H9 (cell line): ENCODE data around the gene PREPL. TPM values are rescaled to one million over a fixed set of nuclear protein-coding genes. Genes with fewer than 3 reads are reported as not detected.
A peak's percentile ranks its signal among the peaks of the same experiment; 100 is the strongest.

Experiments
- DNase-seq: peaks from one replicate; pipeline ENCODE4 v3.0.0-alpha.2; 2017
- H2AFZ ChIP-seq: one replicate; pipeline ENCODE4 v1.6.1; 2013; ENCODE audit warnings: mild to moderate bottlenecking, low read length, control low read depth, moderate library complexity
- H2AK5ac ChIP-seq: 2 replicates; pipeline ENCODE4 v1.6.1; 2013; ENCODE audit warnings: low read length, control low read depth, mixed read lengths; ENCODE audit not compliant: insufficient read length
- H2BK120ac ChIP-seq: one replicate; pipeline ENCODE4 v1.6.1; 2013; ENCODE audit warnings: low read depth, mild to moderate bottlenecking, low read length, control low read depth, inconsistent platforms; ENCODE audit not compliant: poor library complexity, severe bottlenecking
- H2BK12ac ChIP-seq: 2 replicates; pipeline ENCODE4 v1.6.1; 2013; ENCODE audit warnings: low read length, control low read depth, mixed read lengths, low read depth; ENCODE audit not compliant: insufficient read length
- H2BK15ac ChIP-seq: 2 replicates; pipeline ENCODE4 v1.6.1; 2013; ENCODE audit warnings: low read depth, low read length, control low read depth
- H2BK20ac ChIP-seq: one replicate; pipeline ENCODE4 v1.6.1; 2013; ENCODE audit warnings: low read depth, mild to moderate bottlenecking, low read length, control low read depth, inconsistent platforms; ENCODE audit not compliant: poor library complexity, severe bottlenecking
- H2BK5ac ChIP-seq: 2 replicates; pipeline ENCODE4 v1.6.1; 2013; ENCODE audit warnings: low read length, control low read depth, mixed read lengths; ENCODE audit not compliant: insufficient read length
- H3K14ac ChIP-seq: 2 replicates; pipeline ENCODE4 v1.6.1; 2013; ENCODE audit warnings: low read length, control low read depth; ENCODE audit not compliant: insufficient read depth
- H3K18ac ChIP-seq: 2 replicates; pipeline ENCODE4 v1.6.1; 2013; ENCODE audit warnings: low read depth, mild to moderate bottlenecking, mixed read lengths, low read length, control low read depth; ENCODE audit not compliant: insufficient read length
- H3K23ac ChIP-seq: 2 replicates; pipeline ENCODE4 v1.6.1; 2013; ENCODE audit warnings: low read length, control low read depth, mixed read lengths, low read depth; ENCODE audit not compliant: insufficient read length
- H3K23me2 ChIP-seq: 2 replicates; pipeline ENCODE4 v1.6.1; 2013; ENCODE audit warnings: low read depth, mild to moderate bottlenecking, mixed read lengths, low read length, control low read depth; ENCODE audit not compliant: insufficient read length, poor library complexity, severe bottlenecking
- H3K27ac ChIP-seq: 2 replicates; pipeline ENCODE4 v1.5.1; 2013; ENCODE audit warnings: low read length, control low read depth, mixed read lengths, low read depth; ENCODE audit not compliant: insufficient read length
- H3K27me3 ChIP-seq: 2 replicates; pipeline ENCODE4 v1.6.1; 2013; ENCODE audit warnings: low read length, control low read depth, inconsistent platforms; ENCODE audit not compliant: insufficient read depth
- H3K4ac ChIP-seq: 2 replicates; pipeline ENCODE4 v1.6.1; 2013; ENCODE audit warnings: low read depth, mild to moderate bottlenecking, control low read depth, inconsistent platforms, low read length, moderate library complexity
- H3K4me1 ChIP-seq: 2 replicates; pipeline ENCODE4 v1.6.1; 2013; ENCODE audit warnings: low read length, control low read depth, inconsistent platforms; ENCODE audit not compliant: insufficient read depth
- H3K4me2 ChIP-seq: 2 replicates; pipeline ENCODE4 v1.6.1; 2013; ENCODE audit warnings: low read length, control low read depth, mixed read lengths; ENCODE audit not compliant: insufficient read length, insufficient read depth
- H3K56ac ChIP-seq: 2 replicates; pipeline ENCODE4 v1.6.1; 2013; ENCODE audit warnings: low read depth, mild to moderate bottlenecking, mixed read lengths, low read length, control low read depth; ENCODE audit not compliant: insufficient read length
- H3K79me1 ChIP-seq: 2 replicates; pipeline ENCODE4 v1.6.1; 2013; ENCODE audit warnings: low read depth, mild to moderate bottlenecking, moderate library complexity, low read length, control low read depth, inconsistent platforms; ENCODE audit not compliant: insufficient read depth, poor library complexity, severe bottlenecking
- H3K79me2 ChIP-seq: 2 replicates; pipeline ENCODE4 v1.6.1; 2013; ENCODE audit warnings: low read length, control low read depth, inconsistent platforms; ENCODE audit not compliant: insufficient read depth
- H3K9ac ChIP-seq: 2 replicates; pipeline ENCODE4 v1.6.1; 2013; ENCODE audit warnings: low read length, control low read depth, mixed read lengths; ENCODE audit not compliant: insufficient read length; ENCODE audit errors: extremely low read depth
- H3K9me3 ChIP-seq: one replicate; pipeline ENCODE4 v1.6.1; 2013; ENCODE audit warnings: low read depth, low read length, inconsistent platforms; ENCODE audit not compliant: control insufficient read depth
- H3T11ph ChIP-seq: one replicate; pipeline ENCODE4 v1.6.1; 2013; ENCODE audit warnings: mild to moderate bottlenecking, low read length, control low read depth, inconsistent platforms
- H4K20me1 ChIP-seq: one replicate; pipeline ENCODE4 v1.6.1; 2013; ENCODE audit not compliant: control insufficient read depth, insufficient read length, insufficient read depth
- H4K5ac ChIP-seq: 2 replicates; pipeline ENCODE4 v1.6.1; 2013; ENCODE audit warnings: low read depth, mild to moderate bottlenecking, mixed read lengths, low read length, control low read depth; ENCODE audit not compliant: insufficient read length
- H4K8ac ChIP-seq: replicated peaks from 2 replicates; pipeline ENCODE4 v1.6.1; 2013; ENCODE audit warnings: low read length, control low read depth, mixed read lengths, low read depth; ENCODE audit not compliant: insufficient read length
- H4K91ac ChIP-seq: 2 replicates; pipeline ENCODE4 v1.6.1; 2013; ENCODE audit warnings: low read depth, mild to moderate bottlenecking, moderate library complexity, mixed read lengths, low read length, control low read depth; ENCODE audit not compliant: insufficient read length
- H3K27ac Mint-ChIP-seq, 3 experiments: 2 replicates in 2 of 3; 3 replicates in 1 of 3; pipeline ENCODE4 v1.8.0; 2020 to 2021; ENCODE audit warnings: mixed read lengths in 3 of 3, mild to moderate bottlenecking in 1 of 3, moderate library complexity in 1 of 3
- H3K27me3 Mint-ChIP-seq: 2 replicates; pipeline ENCODE4 v1.8.0; 2021; ENCODE audit warnings: low read depth, mild to moderate bottlenecking, moderate library complexity, mixed read lengths
- H3K36me3 Mint-ChIP-seq, 3 experiments: 2 replicates in 2 of 3; 3 replicates in 1 of 3; pipeline ENCODE4 v1.8.0; 2020 to 2021; ENCODE audit warnings: low read depth in 3 of 3, mixed read lengths in 3 of 3; ENCODE audit not compliant: insufficient read depth in 1 of 3
- H3K4me1 Mint-ChIP-seq, 2 experiments: 2 replicates each; pipeline ENCODE4 v1.8.0; 2020; ENCODE audit warnings: mixed read lengths in 2 of 2
- H3K4me3 Mint-ChIP-seq, 2 experiments: 2 replicates in 1 of 2; 3 replicates in 1 of 2; pipeline ENCODE4 v1.8.0; 2020 to 2021; ENCODE audit warnings: mild to moderate bottlenecking in 2 of 2, mixed read lengths in 2 of 2, moderate library complexity in 1 of 2
- H3K9me3 Mint-ChIP-seq, 2 experiments: 2 replicates in 1 of 2; 3 replicates in 1 of 2; pipeline ENCODE4 v1.8.0; 2020; ENCODE audit warnings: mild to moderate bottlenecking in 2 of 2, mixed read lengths in 2 of 2, moderate library complexity in 1 of 2
- CTCF ChIP-seq: fragments of 200-600 bp; sonication (generic); conservative IDR thresholded peaks from 3 replicates; pipeline ENCODE4 v1.8.0; 2021; ENCODE audit warnings: antibody characterized with exemption, mild to moderate bottlenecking
- WGBS: extraction: QIAGEN DNeasy Blood & Tissue Kit; methylation state at CpG from one replicate; pipeline ENCODE4 v1.1.7; 2013; ENCODE audit warnings: missing lambda C conversion rate, low lambda C conversion rate, mixed read lengths; ENCODE audit not compliant: insufficient read length; ENCODE audit errors: extremely low coverage; 5-methylcytosine and 5-hydroxymethylcytosine counted together
- total RNA-seq: library from RNA; stranded (reverse); gene quantifications from 2 replicates; pipeline ENCODE4 v1.2.1, GENCODE V29; 2021

Gene PREPL
- total RNA-seq, 1 experiment from 2014 or later, result 30.1 TPM

- no peaks in the 10 kb centered on the region for H3K9me3 Mint-ChIP-seq
- H3K4me3 Mint-ChIP-seq, result no peak overlapping the region
- H2BK5ac ChIP-seq, result no peak overlapping the region
- no peaks in the 10 kb centered on the region for H3K79me2 ChIP-seq
- H3K4me1 ChIP-seq, result no peaks in the 10 kb centered on the region; the same call in none of the 2 replicates
- H3K27ac Mint-ChIP-seq, result no peak overlapping the region
- DNase-seq, result no peak
- no peak overlapping the region for H4K8ac ChIP-seq
- H3K27me3 ChIP-seq, result no peaks in the 10 kb centered on the region
- H2BK12ac ChIP-seq, result no peak overlapping the region
- TF ChIP-seq CTCF, result no peak
- no peak overlapping the region for H3K23ac ChIP-seq
- no peaks in the 10 kb centered on the region for H3K79me1 ChIP-seq
- H3K27ac ChIP-seq, result no peak overlapping the region
- H4K5ac ChIP-seq, result no peak overlapping the region
- no peak overlapping the region for H3K4ac ChIP-seq
- no peak overlapping the region for H3K56ac ChIP-seq
- peaks cover 6 to 10% of the 10 kb centered on the region in 2 experiments for H3K4me1 Mint-ChIP-seq
- H3K27me3 Mint-ChIP-seq, result 0 out of 2 replicates have a peak, but pooled peaks cover 1% of the 10 kb centered on the region
- no peak overlapping the region for H2AK5ac ChIP-seq
- peak overlapping the region; percentile 61; the same call in 1 of the 2 replicates for H3K14ac ChIP-seq
- no peak overlapping the region for H2AFZ ChIP-seq
- H2BK120ac ChIP-seq, result no peak overlapping the region
- H3T11ph ChIP-seq, result no peak overlapping the region
- no peaks in the 10 kb centered on the region for H3K23me2 ChIP-seq
- no peak overlapping the region for H4K91ac ChIP-seq
- no peak overlapping the region for H2BK20ac ChIP-seq
- no peak overlapping the region for H3K18ac ChIP-seq
- no peaks in the 10 kb centered on the region for H4K20me1 ChIP-seq
- no peaks in the 10 kb centered on the region for H3K36me3 Mint-ChIP-seq
- no peaks in the 10 kb centered on the region for H3K9me3 ChIP-seq
- peak overlapping the region; percentile 86; the same call in 1 of the 2 replicates for H2BK15ac ChIP-seq
- no peak overlapping the region for H3K4me2 ChIP-seq
- no peak overlapping the region for H3K9ac ChIP-seq
- no CpG with 5 or more reads among the region's 5 CpGs for WGBS
Measured at GRCh38 chr2:44301111-44301510, 60.2 kb downstream of the PREPL start.
